ENCODE results near the gene TGFB2.

TGFB2 gene

DNA sequence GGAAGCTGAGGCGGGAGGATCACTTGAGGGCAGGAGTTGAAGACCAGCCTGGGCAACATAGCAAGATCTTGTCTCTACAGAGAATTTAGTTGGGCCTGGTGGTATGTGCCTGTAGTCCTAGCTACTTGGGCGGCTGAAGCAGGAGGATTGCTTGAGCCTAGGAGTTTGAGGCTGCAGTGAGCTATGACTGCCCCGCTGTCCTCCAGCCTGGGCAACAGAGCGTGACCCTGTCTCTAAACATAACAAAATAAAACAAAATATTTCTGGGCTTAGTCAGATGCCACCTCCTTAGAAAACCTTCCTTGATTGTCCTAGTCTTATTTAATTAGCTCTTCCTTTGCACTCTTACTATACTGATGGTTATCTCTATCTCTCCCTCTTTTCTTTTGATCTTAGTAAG, 8.5 kb downstream of the TGFB2 start:
- Histone ChIP-seq H3K27me3 (replicated peaks; ENCODE audit: control insufficient read depth, insufficient read depth, low read length) (no peaks in the 10 kb centered on the region), H3K36me3 (ENCODE audit: control insufficient read depth, insufficient read depth, low read length) (no peaks in the 10 kb centered on the region), H3K4me3 (replicated peaks; ENCODE audit: low read depth, low read length) (no peak overlapping the region)
- no peak for DNase-seq (ENCODE audit: extremely low read depth, insufficient read length)
- TF ChIP-seq, protein P1, sequence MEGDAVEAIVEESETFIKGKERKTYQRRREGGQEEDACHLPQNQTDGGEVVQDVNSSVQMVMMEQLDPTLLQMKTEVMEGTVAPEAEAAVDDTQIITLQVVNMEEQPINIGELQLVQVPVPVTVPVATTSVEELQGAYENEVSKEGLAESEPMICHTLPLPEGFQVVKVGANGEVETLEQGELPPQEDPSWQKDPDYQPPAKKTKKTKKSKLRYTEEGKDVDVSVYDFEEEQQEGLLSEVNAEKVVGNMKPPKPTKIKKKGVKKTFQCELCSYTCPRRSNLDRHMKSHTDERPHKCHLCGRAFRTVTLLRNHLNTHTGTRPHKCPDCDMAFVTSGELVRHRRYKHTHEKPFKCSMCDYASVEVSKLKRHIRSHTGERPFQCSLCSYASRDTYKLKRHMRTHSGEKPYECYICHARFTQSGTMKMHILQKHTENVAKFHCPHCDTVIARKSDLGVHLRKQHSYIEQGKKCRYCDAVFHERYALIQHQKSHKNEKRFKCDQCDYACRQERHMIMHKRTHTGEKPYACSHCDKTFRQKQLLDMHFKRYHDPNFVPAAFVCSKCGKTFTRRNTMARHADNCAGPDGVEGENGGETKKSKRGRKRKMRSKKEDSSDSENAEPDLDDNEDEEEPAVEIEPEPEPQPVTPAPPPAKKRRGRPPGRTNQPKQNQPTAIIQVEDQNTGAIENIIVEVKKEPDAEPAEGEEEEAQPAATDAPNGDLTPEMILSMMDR (IDR thresholded peaks at IDR 0.05; ENCODE audit: insufficient read depth, low read length, poor library complexity, severe bottlenecking): no peak

DNA sequence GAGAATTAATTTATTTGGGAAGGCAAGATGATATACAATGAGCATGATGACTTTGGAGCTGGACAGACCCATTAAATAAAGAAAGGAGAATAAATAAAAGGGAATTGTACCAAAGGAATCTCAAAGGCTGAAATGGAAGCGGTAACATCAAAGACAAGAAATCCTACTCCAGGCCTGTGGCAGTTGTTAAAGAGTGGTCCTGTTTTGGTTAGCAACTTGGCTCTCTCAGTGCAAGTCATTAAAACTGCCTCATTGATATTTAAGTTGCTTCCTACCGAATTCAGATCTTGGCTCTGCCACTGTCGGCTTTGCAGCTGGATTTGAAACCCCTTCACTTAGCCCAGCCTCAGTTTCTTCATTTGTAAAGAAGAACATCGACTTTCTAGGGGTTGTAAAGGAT, 10.1 kb downstream of the TGFB2 start:
- H3K4me3 ChIP-seq (replicated peaks; ENCODE audit: low read depth, low read length): no peak overlapping the region
- TF ChIP-seq, protein P1 (IDR thresholded peaks at IDR 0.05; ENCODE audit: insufficient read depth, low read length, poor library complexity, severe bottlenecking): no peak
- H3K36me3 ChIP-seq (ENCODE audit: control insufficient read depth, insufficient read depth, low read length): no peaks in the 10 kb centered on the region
- no peaks in the 10 kb centered on the region for H3K27me3 ChIP-seq (replicated peaks; ENCODE audit: control insufficient read depth, insufficient read depth, low read length)
- no peak for DNase-seq (ENCODE audit: extremely low read depth, insufficient read length)

DNA sequence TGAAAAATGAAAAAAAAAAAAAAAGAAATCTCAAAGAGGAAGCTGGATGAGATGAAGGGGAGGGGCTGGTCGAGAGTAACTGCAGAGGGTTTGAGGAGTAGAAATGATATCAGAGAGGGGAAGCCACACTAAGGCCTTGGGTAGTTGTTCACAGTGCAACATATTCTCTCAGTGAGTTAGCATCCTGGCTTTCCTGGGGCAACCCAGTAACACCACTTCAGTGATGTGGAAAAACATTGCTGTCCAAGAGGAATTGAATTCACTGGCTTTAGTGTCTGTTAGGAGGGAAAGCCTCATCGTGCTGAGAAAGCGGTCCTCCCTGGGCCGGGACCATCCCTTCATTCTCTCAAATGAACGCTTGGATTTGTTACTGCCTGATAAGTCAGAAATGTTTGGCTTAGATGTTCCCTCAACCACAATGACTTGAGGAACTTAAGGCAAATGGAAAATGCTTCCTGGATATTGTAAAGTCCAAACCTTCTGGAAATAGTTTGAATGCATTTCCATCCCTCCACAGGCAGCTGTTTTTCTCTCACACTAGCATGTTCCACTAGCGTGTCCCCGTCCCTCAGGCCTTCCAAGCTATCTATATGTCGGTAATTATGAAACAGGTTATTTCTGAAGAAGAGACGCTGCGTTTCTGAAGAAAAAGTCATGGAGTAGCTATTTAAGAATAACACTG, 12.2 kb downstream of the TGFB2 start:
- H3K36me3 ChIP-seq (ENCODE audit: control insufficient read depth, insufficient read depth, low read length): no peaks in the 10 kb centered on the region
- H3K4me3 ChIP-seq (replicated peaks; ENCODE audit: low read depth, low read length): no peak overlapping the region
- DNase-seq (ENCODE audit: extremely low read depth, insufficient read length): no peak
- no peaks in the 10 kb centered on the region for H3K27me3 ChIP-seq (replicated peaks; ENCODE audit: control insufficient read depth, insufficient read depth, low read length)
- TF ChIP-seq, protein P1 (IDR thresholded peaks at IDR 0.05; ENCODE audit: insufficient read depth, low read length, poor library complexity, severe bottlenecking): no peak

DNA sequence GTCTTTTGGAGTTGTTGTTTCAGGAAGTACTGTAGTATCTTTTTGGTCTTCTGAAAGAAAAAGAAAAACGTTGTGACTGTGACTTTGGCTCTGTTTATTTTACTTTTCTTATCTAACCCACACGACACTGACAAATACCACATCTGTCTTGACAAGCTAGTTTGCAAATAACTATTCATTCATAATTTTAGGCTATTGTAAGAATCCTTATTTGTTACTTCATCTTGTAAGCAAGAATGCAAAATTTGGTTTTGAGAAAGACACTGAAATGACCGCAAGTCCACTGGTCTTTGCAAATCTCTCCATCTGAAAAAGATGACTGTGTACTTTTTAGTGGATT, 12.7 kb downstream of the TGFB2 start:
- TF ChIP-seq, protein P1 (IDR thresholded peaks at IDR 0.05; ENCODE audit: insufficient read depth, low read length, poor library complexity, severe bottlenecking): no peak
- Histone ChIP-seq H3K4me3 (replicated peaks; ENCODE audit: low read depth, low read length) (no peak overlapping the region), H3K27me3 (replicated peaks; ENCODE audit: control insufficient read depth, insufficient read depth, low read length) (no peaks in the 10 kb centered on the region), H3K36me3 (ENCODE audit: control insufficient read depth, insufficient read depth, low read length) (no peaks in the 10 kb centered on the region)
- no peak for DNase-seq (ENCODE audit: extremely low read depth, insufficient read length)

DNA sequence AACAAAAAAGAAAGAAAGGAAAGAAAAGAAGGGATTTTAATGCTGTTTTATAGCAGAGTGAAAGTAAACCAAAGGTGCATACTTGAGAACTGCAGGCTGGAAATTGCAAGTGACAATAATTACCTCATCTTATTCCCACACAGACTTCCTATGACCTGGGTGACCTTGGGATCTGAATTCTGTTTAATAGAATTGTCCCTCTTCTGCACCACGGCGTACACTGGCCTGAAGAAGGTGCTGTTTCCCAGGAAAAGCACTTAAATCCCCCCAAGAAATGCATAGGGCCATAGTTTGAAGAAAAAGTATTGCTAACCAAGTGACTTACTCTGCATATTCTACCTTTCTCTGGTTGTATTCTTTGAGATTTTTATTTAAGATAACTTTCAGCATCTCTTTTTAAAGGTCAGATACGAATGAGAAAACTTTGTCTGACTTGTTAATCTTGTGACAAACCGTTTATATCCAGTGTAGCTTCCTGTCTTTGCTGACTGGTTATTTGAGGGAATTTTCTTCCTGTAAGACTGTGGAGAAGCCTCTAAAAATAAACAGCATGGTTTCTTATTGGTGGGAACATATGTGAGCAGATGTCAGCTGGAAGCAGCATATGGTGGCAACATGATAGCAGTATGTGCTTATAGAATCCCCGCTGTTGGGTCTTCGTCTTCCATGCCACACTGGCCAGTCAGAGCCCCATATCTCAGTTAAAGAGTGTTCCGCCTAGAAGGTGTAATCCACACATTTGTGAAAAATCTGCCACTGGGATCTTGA, 16.3 kb downstream of the TGFB2 start:
- Histone ChIP-seq H3K36me3 (ENCODE audit: control insufficient read depth, insufficient read depth, low read length) (no peaks in the 10 kb centered on the region), H3K27me3 (replicated peaks; ENCODE audit: control insufficient read depth, insufficient read depth, low read length) (no peaks in the 10 kb centered on the region), H3K4me3 (replicated peaks; ENCODE audit: low read depth, low read length) (no peak overlapping the region)
- TF ChIP-seq, protein P1 (IDR thresholded peaks at IDR 0.05; ENCODE audit: insufficient read depth, low read length, poor library complexity, severe bottlenecking): peak; percentile 33
- no peak for DNase-seq (ENCODE audit: extremely low read depth, insufficient read length)
